CD8-positive, alpha-beta memory T cell (primary cell): ENCODE results near the gene TCAP. TPM values are rescaled to one million over a fixed set of nuclear protein-coding genes. Genes with fewer than 3 reads are reported as not detected.

Source experiments
- CTCF ChIA-PET: fragments of 350-600 bp; sonication (Branson Sonifier 250); formaldehyde crosslinking; loops from one replicate; lab custom pipeline; 2021; ENCODE audit warnings: antibody characterized with exemption; lab: Charles Lee
- POLR2A ChIA-PET: fragments of 350-600 bp; sonication (Branson Sonifier 250); formaldehyde crosslinking; loops from one replicate; lab custom pipeline; 2021; ENCODE audit warnings: antibody characterized with exemption; lab: Charles Lee
- DNase-seq, 5 donors: peaks; one replicate each; pipeline versions ENCODE4 v3.0.0 to v3.0.0-alpha.2; 2020 to 2022; ENCODE audit warnings: mixed read lengths in 1 of 5
- H3K27ac ChIP-seq: one replicate; pipeline ENCODE4 v1.7.0; 2013; ENCODE audit warnings: low read depth, mild to moderate bottlenecking, low read length, moderate library complexity
- H3K27me3 ChIP-seq: 2 replicates; pipeline ENCODE4 v1.7.0; 2013; ENCODE audit warnings: low read length, mild to moderate bottlenecking; ENCODE audit not compliant: insufficient read depth, poor library complexity, severe bottlenecking
- H3K36me3 ChIP-seq: 2 replicates; pipeline ENCODE4 v1.7.0; 2013; ENCODE audit warnings: mild to moderate bottlenecking, low read length, moderate library complexity; ENCODE audit not compliant: insufficient read depth
- H3K4me1 ChIP-seq: 2 replicates; pipeline ENCODE4 v1.7.0; 2013; ENCODE audit warnings: mild to moderate bottlenecking, low read length, moderate library complexity; ENCODE audit not compliant: insufficient read depth
- H3K4me3 ChIP-seq: 2 replicates; pipeline ENCODE4 v1.7.0; 2013; ENCODE audit warnings: mild to moderate bottlenecking, low read length
- H3K9me3 ChIP-seq: 2 replicates; pipeline ENCODE4 v1.7.0; 2013; ENCODE audit warnings: mild to moderate bottlenecking, low read length
- H3K27ac Mint-ChIP-seq, 8 donors: one replicate each; pipeline ENCODE4 v1.8.0; 2020 to 2021; ENCODE audit warnings: mixed read lengths in 8 of 8, mild to moderate bottlenecking in 6 of 8, inconsistent platforms in 3 of 8, moderate library complexity in 3 of 8
- H3K27me3 Mint-ChIP-seq, 2 donors: one replicate each; pipeline ENCODE4 v1.8.0; 2020 to 2021; ENCODE audit warnings: mixed read lengths in 2 of 2, mild to moderate bottlenecking in 1 of 2, moderate library complexity in 1 of 2
- H3K36me3 Mint-ChIP-seq, 3 donors: one replicate each; pipeline ENCODE4 v1.8.0; 2020 to 2021; ENCODE audit warnings: mixed read lengths in 3 of 3, inconsistent platforms in 1 of 3, mild to moderate bottlenecking in 1 of 3
- H3K4me1 Mint-ChIP-seq, 3 donors: one replicate each; pipeline ENCODE4 v1.8.0; 2020 to 2021; ENCODE audit warnings: mixed read lengths in 3 of 3, inconsistent platforms in 1 of 3, mild to moderate bottlenecking in 1 of 3
- H3K4me3 Mint-ChIP-seq, 7 donors: one replicate each; pipeline ENCODE4 v1.8.0; 2020 to 2021; ENCODE audit warnings: mixed read lengths in 7 of 7, mild to moderate bottlenecking in 6 of 7, moderate library complexity in 4 of 7, inconsistent platforms in 2 of 7
- H3K9me3 Mint-ChIP-seq, 5 donors: one replicate each; pipeline ENCODE4 v1.8.0; 2020 to 2022; ENCODE audit warnings: mixed read lengths in 5 of 5, mild to moderate bottlenecking in 3 of 5, moderate library complexity in 2 of 5, inconsistent platforms in 1 of 5
- polyA plus RNA-seq: library from polyadenylated mRNA; unstranded; fragments of 300-500 nt; fragmentation: Illumina TruSeq; gene quantifications from one replicate; pipeline ENCODE4 v1.2.3, GENCODE V29; 2021
- total RNA-seq, 2 experiments: library from RNA; stranded (reverse); gene quantifications; one replicate each; pipeline ENCODE4 v1.2.3, GENCODE V29; 2021

Gene TCAP
- total and polyA plus RNA-seq, 3 experiments from 2014 or later = 0.97 to 1.6 TPM; not detected in 1

- H3K4me3 ChIP-seq = no peak overlapping the region
- peaks cover 60% of the 10 kb centered on the region for H3K4me1 ChIP-seq
- Mint-ChIP-seq H3K27ac (peak overlapping the region in 5 of 8 donors; percentile 38 to 66 (median 61)), H3K4me3 (no peak overlapping the region), H3K4me1 (peaks cover 55 to 83% (median 69%) of the 10 kb centered on the region in 3 donors), H3K36me3 (peaks cover 0 to 19% (median 0%) of the 10 kb centered on the region in 3 donors), H3K9me3 (no peaks in the 10 kb centered on the region), H3K27me3 (no peaks in the 10 kb centered on the region)
- no peaks in the 10 kb centered on the region for H3K36me3 ChIP-seq
- DNase-seq = no peak
- H3K27ac ChIP-seq = no peak overlapping the region
- H3K9me3 ChIP-seq = no peaks in the 10 kb centered on the region
- ChIA-PET POLR2A (no interaction called here), CTCF (interaction anchor here (1.5 to 2.8 kb wide), 2 partner anchors 11 to 21 kb away, joined by 3 to 10 read pairs; no protein-coding TSS in a partner anchor)
- H3K27me3 ChIP-seq = no peaks in the 10 kb centered on the region
Observed at GRCh38 chr17:39643271-39643670, 21.9 kb upstream of the TCAP start.

DNA sequence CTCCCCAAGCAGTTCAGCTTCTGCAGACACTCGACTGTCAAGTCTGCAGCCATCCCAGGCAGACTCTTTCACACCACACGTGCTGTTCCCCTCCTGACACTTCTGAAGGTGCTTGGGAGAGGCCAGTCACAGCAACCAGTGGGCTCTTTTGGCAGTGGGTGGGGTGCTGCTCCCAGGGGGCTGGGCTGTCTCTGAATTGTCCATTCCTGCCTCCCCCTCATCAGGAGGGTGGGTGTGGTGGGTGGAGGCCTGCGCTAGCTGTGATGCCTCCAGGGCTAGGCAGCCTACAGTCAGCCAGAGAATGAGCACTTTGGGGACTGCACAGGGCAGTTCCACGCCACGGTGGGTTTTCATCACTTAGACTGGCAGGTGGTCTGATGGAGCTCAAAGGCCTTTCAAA, 17.9 kb upstream of the TCAP start:
- peaks cover 21% of the 10 kb centered on the region for H3K4me1 ChIP-seq
- no peaks in the 10 kb centered on the region for H3K27me3 ChIP-seq
- no peak overlapping the region for H3K27ac ChIP-seq
- no peak for DNase-seq
- Mint-ChIP-seq H3K27ac (peak overlapping the region in 1 of 8 donors; percentile 50), H3K9me3 (peaks cover 0 to 2% (median 0%) of the 10 kb centered on the region in 5 donors), H3K27me3 (no peaks in the 10 kb centered on the region), H3K4me3 (no peak overlapping the region), H3K4me1 (peaks cover 51 to 77% (median 66%) of the 10 kb centered on the region in 3 donors), H3K36me3 (peaks cover 0 to 29% (median 0%) of the 10 kb centered on the region in 3 donors)
- no peaks in the 10 kb centered on the region for H3K36me3 ChIP-seq
- no peak overlapping the region for H3K4me3 ChIP-seq
- POLR2A ChIA-PET = no interaction called here
- no peaks in the 10 kb centered on the region for H3K9me3 ChIP-seq
- CTCF ChIA-PET = interaction anchor here (0.9 to 2.8 kb wide), 2 partner anchors 17 to 24 kb away, joined by 3 to 15 read pairs; no protein-coding TSS in a partner anchor

DNA sequence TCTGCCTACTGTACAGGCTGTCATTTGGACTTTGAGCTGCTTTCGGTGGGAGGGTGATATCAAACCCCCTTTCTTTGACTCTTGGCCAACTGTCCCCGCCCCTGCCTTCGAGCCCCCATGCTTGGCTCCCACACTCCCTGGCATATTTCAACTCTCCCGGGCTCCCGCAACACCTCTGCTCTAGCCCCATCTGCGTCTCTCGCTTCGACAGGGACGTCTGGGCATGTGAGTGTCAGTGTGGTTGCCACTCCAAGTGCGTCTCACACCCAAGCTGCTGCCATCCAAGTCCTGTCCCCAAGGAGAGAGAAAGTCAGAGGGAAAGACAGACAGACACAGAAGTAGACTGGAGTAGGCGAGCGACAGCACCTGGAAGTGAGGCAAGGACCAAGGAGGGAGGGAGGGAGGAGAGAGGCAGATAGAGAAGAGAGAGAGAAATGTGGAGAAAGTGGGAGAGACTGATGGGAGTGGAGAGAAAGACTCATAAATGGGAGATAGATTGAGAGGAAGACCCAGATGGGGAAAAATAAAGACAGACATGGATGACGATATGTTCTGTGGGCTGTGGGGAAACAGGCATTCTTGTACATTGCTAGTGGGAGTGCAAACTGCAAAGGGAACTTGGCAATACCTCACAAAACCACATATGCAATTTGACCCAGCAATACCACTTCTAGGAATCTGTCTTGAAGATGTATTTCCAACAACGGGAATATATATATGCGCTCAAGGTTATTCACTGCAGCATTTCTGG, 16.4 kb upstream of the TCAP start:
- Histone ChIP-seq H3K4me3 (no peak overlapping the region), H3K27me3 (no peaks in the 10 kb centered on the region), H3K27ac (no peak overlapping the region), H3K9me3 (no peaks in the 10 kb centered on the region), H3K36me3 (no peaks in the 10 kb centered on the region), H3K4me1 (peaks cover 13% of the 10 kb centered on the region)
- Mint-ChIP-seq H3K9me3 (peaks cover 0 to 2% (median 0%) of the 10 kb centered on the region in 5 donors), H3K4me3 (no peak overlapping the region), H3K36me3 (peaks cover 0 to 29% (median 3%) of the 10 kb centered on the region in 3 donors), H3K4me1 (peaks cover 43 to 77% (median 58%) of the 10 kb centered on the region in 3 donors), H3K27me3 (no peaks in the 10 kb centered on the region), H3K27ac (peak overlapping the region in 5 of 8 donors; percentile 48 to 82 (median 70))
- ChIA-PET POLR2A (no interaction called here), CTCF (interaction anchor here (2.8 kb wide), 1 partner anchor 26 kb away, joined by 15 read pairs; no protein-coding TSS in a partner anchor)
- no peak for DNase-seq

DNA sequence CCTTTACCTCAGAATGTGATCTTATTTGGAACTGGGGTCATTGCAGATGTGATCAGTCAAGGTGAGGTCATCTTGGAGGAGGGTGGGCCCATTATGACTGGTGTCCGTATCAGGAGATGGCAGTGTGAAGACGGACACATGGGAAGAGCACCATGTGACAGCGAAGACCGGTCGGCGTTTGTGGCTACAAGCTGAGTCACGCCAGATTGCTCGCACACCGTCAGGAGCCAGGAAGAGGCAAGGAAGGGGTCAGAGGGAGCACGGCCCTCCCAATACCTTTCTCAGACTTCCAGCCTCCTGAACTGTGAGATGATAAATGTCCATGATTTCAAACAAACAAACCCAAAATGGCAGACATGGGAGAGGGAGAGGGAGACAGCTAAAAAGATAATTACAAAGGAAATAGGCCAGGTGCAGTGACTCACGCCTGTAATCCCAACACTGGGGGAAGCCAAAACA, 15.0 kb upstream of the TCAP start:
- no peaks in the 10 kb centered on the region for H3K9me3 ChIP-seq
- ChIA-PET CTCF (interaction anchor here (1.4 to 1.5 kb wide), 2 partner anchors 27 to 28 kb away, joined by 5 to 6 read pairs; no protein-coding TSS in a partner anchor), POLR2A (no interaction called here)
- H3K4me1 ChIP-seq = peaks cover 19% of the 10 kb centered on the region
- Mint-ChIP-seq H3K27ac (peak overlapping the region in 4 of 8 donors; percentile 15 to 78 (median 34)), H3K36me3 (peaks cover 0 to 38% (median 10%) of the 10 kb centered on the region in 3 donors), H3K27me3 (no peaks in the 10 kb centered on the region), H3K4me1 (peaks cover 39 to 74% (median 50%) of the 10 kb centered on the region in 3 donors), H3K4me3 (no peak overlapping the region), H3K9me3 (peaks cover 0 to 2% (median 0%) of the 10 kb centered on the region in 5 donors)
- no peak overlapping the region for H3K27ac ChIP-seq
- no peak overlapping the region for H3K4me3 ChIP-seq
- peaks cover 3% of the 10 kb centered on the region for H3K36me3 ChIP-seq
- no peaks in the 10 kb centered on the region for H3K27me3 ChIP-seq
- no peak for DNase-seq

DNA sequence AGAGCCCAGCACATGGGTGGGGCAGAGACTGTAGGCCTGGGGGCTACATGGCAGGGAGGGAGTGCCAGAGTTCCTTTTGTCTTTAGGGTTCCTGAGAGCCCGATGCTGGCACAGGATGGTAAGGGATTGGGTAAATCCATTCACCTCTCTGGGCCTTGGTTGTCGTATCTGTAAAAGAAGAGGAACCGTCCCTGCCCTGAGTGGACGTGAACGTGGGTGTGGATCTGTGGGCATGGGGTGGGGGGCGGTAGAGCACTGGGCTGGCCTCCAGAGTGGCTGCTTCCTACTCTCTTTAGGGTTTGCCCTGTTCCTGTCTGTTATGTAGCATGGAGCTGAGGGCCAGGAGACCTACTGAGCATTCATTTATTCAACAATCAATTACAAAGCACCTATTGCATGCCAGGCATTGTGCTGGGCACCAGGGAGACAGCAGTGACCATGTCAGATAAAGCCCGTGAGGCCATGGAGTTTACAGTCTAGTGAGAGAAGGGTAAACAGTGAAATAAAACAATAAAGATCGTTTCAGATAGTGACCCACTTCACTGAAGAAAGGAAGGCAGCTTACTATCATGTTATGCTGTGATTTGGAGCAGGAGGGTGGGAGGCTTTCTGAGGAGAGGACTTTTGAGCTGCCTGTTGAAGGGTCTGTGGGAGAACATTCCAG, 13.1 kb upstream of the TCAP start:
- peaks cover 0 to 2% (median 0%) of the 10 kb centered on the region in 5 donors for H3K9me3 Mint-ChIP-seq
- H3K27ac ChIP-seq = no peak overlapping the region
- peaks cover 0 to 45% (median 10%) of the 10 kb centered on the region in 3 donors for H3K36me3 Mint-ChIP-seq
- peaks cover 3% of the 10 kb centered on the region for H3K36me3 ChIP-seq
- POLR2A ChIA-PET = no interaction called here
- peaks cover 0 to under 1% of the 10 kb centered on the region in 2 donors for H3K27me3 Mint-ChIP-seq
- peaks cover 19% of the 10 kb centered on the region for H3K4me1 ChIP-seq
- H3K4me3 Mint-ChIP-seq = no peak overlapping the region
- no peaks in the 10 kb centered on the region for H3K9me3 ChIP-seq
- no peak overlapping the region for H3K4me3 ChIP-seq
- no peaks in the 10 kb centered on the region for H3K27me3 ChIP-seq
- DNase-seq = no peak
- CTCF ChIA-PET = interaction anchor here (0.7 to 5.9 kb wide), 9 partner anchors 13 to 65 kb away, joined by 3 to 60 read pairs (median 7); partner anchors contain the start of genes PGAP3, PNMT, STARD3 and TCAP
- peaks cover 41 to 69% (median 50%) of the 10 kb centered on the region in 3 donors for H3K4me1 Mint-ChIP-seq
- H3K27ac Mint-ChIP-seq = peak overlapping the region in 7 of 8 donors; percentile 1 to 96 (median 85)

DNA sequence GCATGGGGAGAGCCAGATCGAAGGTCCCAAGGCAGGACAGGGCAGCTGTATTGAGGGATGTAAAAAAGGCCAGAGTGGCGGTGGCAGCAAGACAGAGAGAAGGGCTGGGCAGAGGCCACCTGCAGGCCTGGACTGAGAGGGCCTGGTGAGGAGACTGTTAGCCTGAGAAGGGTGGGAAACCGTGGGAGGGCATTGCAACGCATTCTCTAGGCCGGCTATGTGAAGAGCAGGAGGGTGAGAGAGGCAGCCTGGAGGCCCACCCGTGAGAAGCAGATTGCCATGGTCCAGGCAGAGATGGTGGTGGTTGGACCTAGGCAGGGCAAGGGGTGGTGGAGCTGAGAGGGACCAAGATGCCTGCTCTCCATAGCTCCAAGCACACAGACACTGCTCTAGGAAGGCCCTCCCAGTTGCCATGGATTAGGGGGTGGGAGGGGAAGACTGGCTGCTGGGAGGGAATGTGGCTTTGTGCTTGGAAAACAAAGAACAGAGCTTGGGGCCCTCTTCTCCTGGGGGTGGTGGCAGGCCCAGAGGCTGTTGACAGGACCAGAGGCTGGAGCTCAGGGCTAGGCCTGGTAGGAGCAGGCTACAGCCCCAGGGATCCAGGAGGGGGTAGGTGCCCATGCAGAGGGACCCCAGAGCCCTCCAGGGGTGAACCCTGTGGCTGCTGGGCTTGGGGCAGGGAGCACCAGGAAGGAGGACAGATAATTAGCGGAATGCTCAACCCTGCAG, 12.4 kb upstream of the TCAP start:
- POLR2A ChIA-PET = no interaction called here
- H3K27ac Mint-ChIP-seq = peak overlapping the region in 6 of 8 donors; percentile 82 to 96 (median 87)
- H3K27me3 Mint-ChIP-seq = peaks cover 0 to 1% of the 10 kb centered on the region in 2 donors

GRCh38 chr17:39653316-39653661, 11.9 kb upstream of the TCAP start:
- peaks cover 24% of the 10 kb centered on the region for H3K4me1 ChIP-seq
- H3K27me3 ChIP-seq = no peaks in the 10 kb centered on the region
- ChIA-PET CTCF (interaction anchor here (0.6 to 5.9 kb wide), 23 partner anchors 10 to 256 kb away, joined by 3 to 60 read pairs (median 4); partner anchors contain the start of genes MIEN1, PGAP3, PNMT and STARD3), POLR2A (interaction anchor here (0.5 kb wide), 1 partner anchor 78 kb away, joined by 8 read pairs; no protein-coding TSS in a partner anchor)
- Mint-ChIP-seq H3K4me1 (peaks cover 41 to 62% (median 50%) of the 10 kb centered on the region in 3 donors), H3K27ac (peak overlapping the region in 2 of 8 donors; percentile 24 to 89), H3K27me3 (peaks cover 0 to 1% of the 10 kb centered on the region in 2 donors), H3K4me3 (no peak overlapping the region), H3K36me3 (peaks cover 0 to 52% (median 10%) of the 10 kb centered on the region in 3 donors), H3K9me3 (peaks cover 0 to 2% (median 0%) of the 10 kb centered on the region in 5 donors)
- DNase-seq = no peak
- no peak overlapping the region for H3K4me3 ChIP-seq
- H3K36me3 ChIP-seq = peaks cover 3% of the 10 kb centered on the region
- no peak overlapping the region for H3K27ac ChIP-seq
- no peaks in the 10 kb centered on the region for H3K9me3 ChIP-seq

More for the DNA sequence above, 12.4 kb upstream of the TCAP start:
- Histone ChIP-seq H3K36me3 (peaks cover 3% of the 10 kb centered on the region), H3K4me1 (peaks cover 19% of the 10 kb centered on the region), H3K27ac (no peak overlapping the region), H3K9me3 (no peaks in the 10 kb centered on the region), H3K27me3 (no peaks in the 10 kb centered on the region), H3K4me3 (no peak overlapping the region)
- Mint-ChIP-seq H3K4me1 (peaks cover 41 to 62% (median 50%) of the 10 kb centered on the region in 3 donors), H3K9me3 (peaks cover 0 to 2% (median 0%) of the 10 kb centered on the region in 5 donors), H3K4me3 (peak overlapping the region in 1 of 7 donors; percentile 32), H3K36me3 (peaks cover 0 to 48% (median 10%) of the 10 kb centered on the region in 3 donors)
- CTCF ChIA-PET = interaction anchor here (1.1 to 5.9 kb wide), 14 partner anchors 13 to 256 kb away, joined by 3 to 60 read pairs (median 6); partner anchors contain the start of genes MIEN1, PGAP3, PNMT and STARD3
- no peak for DNase-seq
